ENCODE results near the gene NIT1. TPM values are rescaled to one million over a fixed set of nuclear protein-coding genes. Genes with fewer than 3 reads are reported as not detected.

Gene NIT1
- total and polyA plus RNA-seq, 10 of the 15 experiments (the other 5 are each of a cell fraction or from before 2014, with no cell fraction given) = 19.2 to 54.4 (median 28.3) TPM

DNA sequence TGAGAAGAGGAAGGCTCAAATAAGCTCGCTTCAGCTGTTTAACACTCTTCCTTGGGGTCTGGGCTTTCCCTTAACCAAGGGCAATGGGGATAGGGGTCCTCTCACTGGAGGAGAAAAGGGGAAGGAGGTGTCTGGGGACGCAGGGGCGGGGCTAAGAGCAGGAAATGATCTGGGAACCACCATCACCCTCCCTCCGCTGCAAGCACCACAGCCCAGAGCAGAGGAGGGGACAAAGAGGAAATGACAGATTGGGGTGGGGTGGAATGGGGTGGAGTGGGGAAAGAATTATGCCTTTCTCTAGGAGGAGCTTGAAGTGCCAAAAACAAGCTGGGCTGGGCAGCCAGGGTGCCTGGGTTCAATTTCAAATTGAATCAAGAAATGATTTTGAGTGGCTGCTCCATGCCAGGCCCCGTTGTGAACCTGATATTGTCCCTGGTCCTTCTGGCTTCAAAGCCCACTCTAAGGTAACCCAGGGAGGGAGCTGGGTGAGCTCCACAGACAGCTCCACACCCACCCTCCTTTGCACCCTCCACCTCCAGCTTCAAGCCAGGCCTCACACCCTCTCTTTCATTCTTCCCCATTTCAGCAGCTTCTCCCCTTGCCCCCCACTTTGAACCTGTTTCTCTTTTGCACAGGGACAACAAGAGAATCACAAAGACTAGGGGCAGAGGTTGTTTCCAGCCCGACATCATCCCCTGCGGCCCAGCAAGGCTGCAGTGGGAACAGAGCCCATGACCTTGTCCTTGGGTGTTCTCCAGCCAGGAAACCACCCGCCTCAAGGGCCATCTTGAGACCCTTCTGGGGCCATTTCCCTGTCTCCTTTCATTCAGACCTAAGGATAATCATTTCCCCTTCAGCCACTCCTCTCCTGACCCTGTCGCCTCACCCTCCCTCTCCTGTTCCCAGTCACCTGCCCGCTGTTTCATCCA is 49.3 kb upstream of the NIT1 start (continued):
- TF ChIP-seq KAT2A (conservative IDR thresholded peaks at IDR 0.05; ENCODE audit: control insufficient read depth, low read depth, low read length) (no peak), TCF12 (IDR thresholded peaks at IDR 0.05; ENCODE audit: low read depth, low read length) (no peak), MLLT1 (IDR thresholded peaks at IDR 0.05) (0 out of 2 replicates have a peak, but pooled peaks have one; percentile 35), FOS (IDR thresholded peaks at IDR 0.05; ENCODE audit: borderline replicate concordance, extremely low read depth, insufficient read length) (no peak), TARDBP (IDR thresholded peaks at IDR 0.05; ENCODE audit: borderline replicate concordance) (no peak), CTCF (IDR thresholded peaks at IDR 0.05 in 2 of 3, conservative IDR thresholded peaks at IDR 0.05 in 1 of 3; ENCODE audit: control insufficient read depth in 2 of 3, extremely low read depth in 1 of 3, insufficient read depth in 1 of 3, low read depth in 3 of 3, low read length in 3 of 3) (no peak), FOXM1 (IDR thresholded peaks at IDR 0.05; ENCODE audit: low read depth, low read length) (no peak), RELA (IDR thresholded peaks at IDR 0.05; ENCODE audit: borderline replicate concordance, partially characterized antibody) (no peak), BMI1 (IDR thresholded peaks at IDR 0.05; ENCODE audit: borderline replicate concordance) (0 out of 2 replicates have a peak, but pooled peaks have one; percentile 34), GABPA (IDR thresholded peaks at IDR 0.05; ENCODE audit: low read depth) (peak; percentile 69; the same call in 1 of the 2 replicates), MEF2B (IDR thresholded peaks at IDR 0.05; ENCODE audit: partially characterized antibody, poor library complexity, severe bottlenecking) (no peak), PML (IDR thresholded peaks at IDR 0.05; ENCODE audit: low read length) (peak; percentile 54; the same call in 1 of the 2 replicates), NR2C1 (IDR thresholded peaks at IDR 0.05) (no peak), TCF3 (IDR thresholded peaks at IDR 0.05; ENCODE audit: borderline replicate concordance, insufficient read depth, low read depth, low read length) (no peak), SUPT20H (IDR thresholded peaks at IDR 0.05; ENCODE audit: borderline replicate concordance, control insufficient read depth, low read depth, low read length) (no peak), EED (IDR thresholded peaks at IDR 0.05; ENCODE audit: low read depth) (peak; percentile 48), SMARCA5 (IDR thresholded peaks at IDR 0.05) (no peak), POLR2A (IDR thresholded peaks at IDR 0.05; ENCODE audit: low read depth, low read length) (peak; percentile 57; the same call in 1 of the 2 replicates), ZNF24 (IDR thresholded peaks at IDR 0.05) (no peak), ATF7 (IDR thresholded peaks at IDR 0.05; ENCODE audit: low read depth) (peak; percentile 46), ZZZ3 (IDR thresholded peaks at IDR 0.05; ENCODE audit: control insufficient read depth, insufficient read length, low read depth) (no peak), SRF (IDR thresholded peaks at IDR 0.05; ENCODE audit: low read depth in 2 of 2, low read length in 2 of 2) (0 out of 4 replicates have a peak, but pooled peaks of 1 of the 2 experiments have one; percentile 36), MTA2 (IDR thresholded peaks at IDR 0.05; ENCODE audit: low read depth) (no peak)
- TF ChIP-seq, protein P1, sequence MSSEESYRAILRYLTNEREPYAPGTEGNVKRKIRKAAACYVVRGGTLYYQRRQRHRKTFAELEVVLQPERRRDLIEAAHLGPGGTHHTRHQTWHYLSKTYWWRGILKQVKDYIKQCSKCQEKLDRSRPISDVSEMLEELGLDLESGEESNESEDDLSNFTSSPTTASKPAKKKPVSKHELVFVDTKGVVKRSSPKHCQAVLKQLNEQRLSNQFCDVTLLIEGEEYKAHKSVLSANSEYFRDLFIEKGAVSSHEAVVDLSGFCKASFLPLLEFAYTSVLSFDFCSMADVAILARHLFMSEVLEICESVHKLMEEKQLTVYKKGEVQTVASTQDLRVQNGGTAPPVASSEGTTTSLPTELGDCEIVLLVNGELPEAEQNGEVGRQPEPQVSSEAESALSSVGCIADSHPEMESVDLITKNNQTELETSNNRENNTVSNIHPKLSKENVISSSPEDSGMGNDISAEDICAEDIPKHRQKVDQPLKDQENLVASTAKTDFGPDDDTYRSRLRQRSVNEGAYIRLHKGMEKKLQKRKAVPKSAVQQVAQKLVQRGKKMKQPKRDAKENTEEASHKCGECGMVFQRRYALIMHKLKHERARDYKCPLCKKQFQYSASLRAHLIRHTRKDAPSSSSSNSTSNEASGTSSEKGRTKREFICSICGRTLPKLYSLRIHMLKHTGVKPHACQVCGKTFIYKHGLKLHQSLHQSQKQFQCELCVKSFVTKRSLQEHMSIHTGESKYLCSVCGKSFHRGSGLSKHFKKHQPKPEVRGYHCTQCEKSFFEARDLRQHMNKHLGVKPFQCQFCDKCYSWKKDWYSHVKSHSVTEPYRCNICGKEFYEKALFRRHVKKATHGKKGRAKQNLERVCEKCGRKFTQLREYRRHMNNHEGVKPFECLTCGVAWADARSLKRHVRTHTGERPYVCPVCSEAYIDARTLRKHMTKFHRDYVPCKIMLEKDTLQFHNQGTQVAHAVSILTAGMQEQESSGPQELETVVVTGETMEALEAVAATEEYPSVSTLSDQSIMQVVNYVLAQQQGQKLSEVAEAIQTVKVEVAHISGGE (CRISPR knock-in tag; IDR thresholded peaks at IDR 0.05) = no peak

Data from GM12878 (cell line).